ENCODE data around the gene LCE1D.

- TF ChIP-seq POLR2A (IDR thresholded peaks at IDR 0.05; ENCODE audit: low read depth, low read length) = no peak
- TF ChIP-seq TAF1 (IDR thresholded peaks at IDR 0.05; ENCODE audit: low read depth, low read length) = no peak
Measured at GRCh38 chr1:152759453-152760173, 36.9 kb upstream of the LCE1D start.
